ENCODE results near the gene TLL2.

TLL2 gene

DNA sequence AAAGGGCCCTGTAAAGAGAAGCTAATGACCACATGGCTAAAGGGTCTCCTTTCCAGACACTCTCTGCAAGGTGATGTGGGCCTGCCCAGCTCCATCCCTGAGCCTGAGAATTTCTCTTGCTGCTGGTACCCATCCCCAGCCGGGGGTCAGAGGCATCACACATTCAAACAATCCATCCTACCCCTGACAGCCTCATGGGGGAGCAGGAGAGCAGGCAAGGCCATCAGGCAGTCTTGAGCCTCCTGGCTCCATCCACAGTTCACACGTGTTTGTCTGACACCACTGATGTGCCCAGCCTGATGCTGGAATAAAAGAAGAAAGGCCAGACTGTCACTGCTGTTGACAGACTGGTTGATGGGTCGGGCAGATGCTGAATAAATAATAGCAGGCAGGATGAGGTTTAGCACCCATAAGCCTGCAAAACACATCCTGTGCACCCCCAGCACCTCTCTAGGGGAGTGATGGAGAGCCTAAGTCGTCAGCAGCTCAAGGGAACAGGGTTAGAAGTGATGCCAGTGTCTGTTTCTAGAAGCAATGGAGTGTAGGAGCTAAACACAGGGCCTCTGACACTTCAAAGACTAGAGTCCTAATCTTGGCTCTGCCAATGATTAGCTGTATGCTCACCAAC is 43.5 kb downstream of the TLL2 start:
- TF ChIP-seq, protein P1, sequence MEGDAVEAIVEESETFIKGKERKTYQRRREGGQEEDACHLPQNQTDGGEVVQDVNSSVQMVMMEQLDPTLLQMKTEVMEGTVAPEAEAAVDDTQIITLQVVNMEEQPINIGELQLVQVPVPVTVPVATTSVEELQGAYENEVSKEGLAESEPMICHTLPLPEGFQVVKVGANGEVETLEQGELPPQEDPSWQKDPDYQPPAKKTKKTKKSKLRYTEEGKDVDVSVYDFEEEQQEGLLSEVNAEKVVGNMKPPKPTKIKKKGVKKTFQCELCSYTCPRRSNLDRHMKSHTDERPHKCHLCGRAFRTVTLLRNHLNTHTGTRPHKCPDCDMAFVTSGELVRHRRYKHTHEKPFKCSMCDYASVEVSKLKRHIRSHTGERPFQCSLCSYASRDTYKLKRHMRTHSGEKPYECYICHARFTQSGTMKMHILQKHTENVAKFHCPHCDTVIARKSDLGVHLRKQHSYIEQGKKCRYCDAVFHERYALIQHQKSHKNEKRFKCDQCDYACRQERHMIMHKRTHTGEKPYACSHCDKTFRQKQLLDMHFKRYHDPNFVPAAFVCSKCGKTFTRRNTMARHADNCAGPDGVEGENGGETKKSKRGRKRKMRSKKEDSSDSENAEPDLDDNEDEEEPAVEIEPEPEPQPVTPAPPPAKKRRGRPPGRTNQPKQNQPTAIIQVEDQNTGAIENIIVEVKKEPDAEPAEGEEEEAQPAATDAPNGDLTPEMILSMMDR (IDR thresholded peaks at IDR 0.05; ENCODE audit: extremely low read depth, insufficient read depth, missing control alignments), result peak; percentile 75
- in situ Hi-C loops (cut with MboI; ENCODE audit: low pct_unique_long_range_greater_than_20kb, low sequenced_read_pairs, unreplicated experiment), result no loop called here
- DNase-seq (ENCODE audit: low spot score), result peak; percentile 73

DNA sequence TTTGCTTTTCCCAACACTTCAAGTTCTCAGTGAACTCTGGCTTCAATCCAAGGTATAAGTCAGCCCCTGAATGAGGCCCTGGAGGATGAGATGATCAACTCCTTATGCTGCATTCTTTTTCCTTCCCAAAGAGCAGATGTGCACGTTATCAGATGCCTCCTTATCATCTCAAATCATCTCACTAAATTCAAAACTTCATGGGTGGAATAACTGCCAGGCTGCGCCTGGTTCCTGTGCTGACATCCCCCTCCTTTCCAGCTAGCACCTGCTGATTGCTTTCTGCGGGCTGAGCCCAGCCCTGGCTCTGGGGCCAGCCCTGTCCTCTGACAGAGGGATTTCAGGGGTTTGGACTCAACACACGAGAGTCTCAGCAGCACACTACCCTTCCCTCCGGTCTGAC is 44.9 kb downstream of the TLL2 start:
- in situ Hi-C loops (cut with MboI; ENCODE audit: low pct_unique_long_range_greater_than_20kb, low sequenced_read_pairs, unreplicated experiment), result no loop called here
- TF ChIP-seq, protein P1 (IDR thresholded peaks at IDR 0.05; ENCODE audit: extremely low read depth, insufficient read depth, missing control alignments), result no peak
- DNase-seq (ENCODE audit: low spot score), result no peak

DNA sequence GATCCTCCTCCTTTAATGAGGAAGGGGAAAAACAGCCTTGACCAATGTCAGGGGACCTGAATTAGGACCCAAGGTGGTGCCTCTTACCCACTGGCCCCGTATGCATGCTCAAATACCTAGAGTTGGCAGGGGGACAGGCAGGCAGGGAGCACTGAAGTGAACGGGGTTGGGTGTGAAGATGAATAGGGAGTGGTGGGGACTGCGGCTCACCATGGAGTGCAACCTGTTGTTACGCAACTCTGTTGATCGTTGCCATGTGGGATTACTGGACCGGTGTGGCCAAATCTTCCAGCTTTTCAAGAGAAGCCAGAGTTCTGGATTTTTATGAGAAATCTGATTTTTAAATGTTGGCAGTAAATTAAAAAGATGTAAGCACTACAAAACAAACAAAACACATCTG is 48.1 kb downstream of the TLL2 start:
- DNase-seq (ENCODE audit: low spot score), result no peak
- in situ Hi-C loops (cut with MboI; ENCODE audit: low pct_unique_long_range_greater_than_20kb, low sequenced_read_pairs, unreplicated experiment), result no loop called here
- TF ChIP-seq, protein P1 (IDR thresholded peaks at IDR 0.05; ENCODE audit: extremely low read depth, insufficient read depth, missing control alignments), result no peak

DNA sequence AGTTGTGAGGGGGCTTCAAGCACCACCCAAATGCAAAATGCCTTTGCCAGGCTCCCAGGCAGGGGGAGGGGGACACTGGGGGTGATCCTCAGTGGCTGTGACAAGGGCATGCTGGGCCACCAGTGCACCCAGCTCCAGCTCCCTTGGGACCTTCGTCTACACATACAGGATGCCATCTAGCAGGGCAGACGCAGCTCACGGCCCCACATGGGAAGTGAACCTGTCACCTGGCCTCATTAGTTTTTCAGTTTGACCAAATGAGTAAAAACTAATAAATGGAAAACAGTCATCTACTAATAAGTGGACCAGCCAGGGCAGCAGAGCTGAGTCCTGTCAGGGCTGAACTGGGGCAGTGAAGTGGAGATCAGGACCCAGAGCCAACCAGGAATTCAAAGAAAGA is 50.2 kb downstream of the TLL2 start:
- no peak for DNase-seq (ENCODE audit: low spot score)
- in situ Hi-C loops (cut with MboI; ENCODE audit: low pct_unique_long_range_greater_than_20kb, low sequenced_read_pairs, unreplicated experiment), result no loop called here
- TF ChIP-seq, protein P1 (IDR thresholded peaks at IDR 0.05; ENCODE audit: extremely low read depth, insufficient read depth, missing control alignments), result no peak

DNA sequence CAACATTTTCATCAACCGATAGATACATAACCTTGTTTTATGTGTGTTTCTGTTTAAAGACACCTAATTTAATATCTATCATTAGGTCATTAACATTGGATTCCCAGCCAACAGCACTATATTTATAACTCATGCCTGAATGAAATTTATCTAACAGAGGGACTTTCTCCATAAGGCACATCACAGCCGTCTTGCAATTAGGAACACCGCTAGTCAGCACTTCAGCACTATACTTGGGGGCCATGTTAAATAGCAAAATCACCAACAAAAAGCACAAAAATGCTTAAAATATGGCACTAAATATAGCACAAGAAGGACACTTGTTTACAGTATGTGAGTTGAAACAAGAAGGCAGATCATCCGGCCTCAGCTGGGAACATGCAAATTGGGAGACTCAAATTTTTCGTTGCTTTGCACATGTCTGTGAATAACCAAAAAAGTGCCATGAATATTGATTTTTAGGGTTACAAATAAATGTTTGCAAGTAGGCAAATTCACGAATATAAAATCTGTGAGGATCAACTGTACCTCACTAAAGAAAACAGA is 51.0 kb downstream of the TLL2 start:
- in situ Hi-C loops (cut with MboI; ENCODE audit: low pct_unique_long_range_greater_than_20kb, low sequenced_read_pairs, unreplicated experiment), result no loop called here
- no peak for DNase-seq (ENCODE audit: low spot score)
- TF ChIP-seq, protein P1 (IDR thresholded peaks at IDR 0.05; ENCODE audit: extremely low read depth, insufficient read depth, missing control alignments), result no peak

DNA sequence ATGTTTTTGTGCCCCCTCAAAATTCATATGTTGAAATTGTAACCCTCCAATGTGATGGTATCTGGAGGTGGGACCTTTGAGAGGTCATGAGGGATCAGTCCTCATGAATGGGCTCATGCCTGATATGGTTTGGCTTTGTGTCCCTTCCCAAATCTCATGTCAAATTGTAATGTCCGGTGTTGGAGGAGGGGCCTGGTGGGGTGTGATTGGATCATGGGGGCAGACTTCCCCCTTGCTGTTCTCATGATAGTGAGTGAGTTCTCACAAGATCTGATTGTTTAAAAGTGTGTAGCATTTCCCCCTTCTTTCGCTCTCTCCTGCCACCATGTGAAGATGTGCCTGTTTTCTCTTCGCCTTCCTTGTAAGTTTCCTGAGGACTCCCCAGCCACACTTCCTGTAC is 53.4 kb downstream of the TLL2 start:
- TF ChIP-seq, protein P1 (IDR thresholded peaks at IDR 0.05; ENCODE audit: extremely low read depth, insufficient read depth, missing control alignments), result no peak
- in situ Hi-C loops (cut with MboI; ENCODE audit: low pct_unique_long_range_greater_than_20kb, low sequenced_read_pairs, unreplicated experiment), result no loop called here
- DNase-seq (ENCODE audit: low spot score), result no peak
